HG02943 (cell line): ENCODE measurements around the gene RER1.

Source experiments
- ATAC-seq: cut with Tn5 transposase; IDR thresholded peaks from one replicate; pipeline ENCODE4 v1.9.1; 2021; ENCODE audit warnings: mild to moderate bottlenecking, low read depth, moderate library complexity; ENCODE audit not compliant: unreplicated experiment

RER1 gene

DNA sequence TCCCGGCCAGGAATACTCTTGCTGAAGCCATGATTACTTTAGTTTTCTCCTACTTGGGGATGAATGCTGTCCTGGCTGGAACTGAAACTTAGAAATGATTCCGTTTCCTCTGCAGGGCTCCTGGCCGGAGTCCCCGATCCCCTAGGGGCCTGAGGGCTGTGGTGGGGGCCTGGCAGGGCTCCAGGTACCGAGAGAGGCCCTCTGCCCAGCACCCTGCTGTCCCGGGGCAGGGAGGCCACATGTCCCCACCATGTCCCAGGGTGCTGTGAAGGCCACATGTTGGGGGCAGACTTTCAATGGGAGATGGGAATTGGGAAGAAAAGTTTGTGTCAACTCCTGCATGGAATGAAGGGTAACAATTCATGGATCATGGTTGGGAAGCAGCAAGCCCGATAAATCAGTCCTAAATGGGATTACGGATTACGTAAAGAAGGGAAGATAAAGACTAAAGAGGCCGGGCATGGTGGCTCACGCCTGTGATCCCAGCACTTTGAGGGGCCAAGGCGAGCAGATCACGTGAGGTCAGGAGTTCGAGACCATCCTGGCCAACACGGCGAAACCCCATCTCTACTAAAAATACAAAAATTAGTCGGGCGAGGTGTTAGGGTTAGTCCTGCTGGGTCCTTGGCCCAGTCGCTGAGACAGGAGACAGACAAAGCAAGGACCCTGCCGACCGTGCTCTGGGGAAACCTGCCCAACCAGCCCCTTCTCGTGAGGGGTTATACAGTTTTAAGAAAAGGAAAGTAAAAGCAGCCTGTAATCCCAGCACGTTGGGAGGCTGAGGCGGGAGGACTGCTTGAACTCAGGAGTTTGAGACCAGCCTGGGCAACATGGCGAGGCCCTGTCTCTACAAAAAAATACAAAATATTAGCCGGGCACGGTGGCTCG is 37.8 kb upstream of the RER1 start:
- no peak for ATAC-seq

DNA sequence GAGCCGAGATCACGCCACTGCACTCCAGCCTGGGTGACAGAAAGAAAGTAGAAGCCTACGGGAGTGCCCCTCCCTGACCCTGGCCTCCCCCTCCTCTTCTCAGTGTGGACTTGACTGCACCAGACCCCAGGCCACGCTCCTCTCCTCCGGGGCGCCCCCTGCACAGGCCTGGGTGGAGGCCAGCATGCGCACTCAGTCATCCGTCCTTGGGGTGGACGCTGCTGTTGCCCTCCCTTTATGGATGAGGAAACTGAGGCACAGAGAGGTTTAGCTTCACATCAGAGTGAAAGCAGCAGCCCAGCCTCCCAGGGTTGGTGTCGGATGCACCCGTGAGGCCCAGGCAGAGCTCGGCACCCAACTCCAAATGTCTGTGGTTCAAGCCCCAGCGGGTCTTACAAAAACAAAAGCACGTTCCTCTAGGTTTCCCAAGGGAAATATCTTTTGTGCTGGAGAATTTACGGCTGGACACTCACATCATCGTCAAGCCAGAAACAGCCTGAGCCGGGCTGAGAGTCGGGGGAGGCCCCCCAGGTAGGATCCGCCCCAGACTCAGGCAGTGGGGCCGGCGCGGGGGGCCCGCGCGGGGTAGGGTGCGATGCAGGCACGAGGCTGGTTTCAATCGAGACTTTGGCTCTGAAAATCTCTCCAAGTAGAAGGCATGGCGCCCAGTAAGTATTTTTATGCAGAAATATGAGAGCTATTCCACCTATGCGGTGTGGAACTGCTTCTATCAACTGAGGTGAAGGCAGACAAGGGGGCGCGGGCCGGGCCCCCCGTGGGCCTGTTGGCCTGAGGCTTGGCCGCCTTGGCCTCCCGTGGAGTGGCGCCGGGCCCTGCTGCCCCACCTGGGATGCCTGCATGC is 36.9 kb upstream of the RER1 start:
- no peak for ATAC-seq

DNA sequence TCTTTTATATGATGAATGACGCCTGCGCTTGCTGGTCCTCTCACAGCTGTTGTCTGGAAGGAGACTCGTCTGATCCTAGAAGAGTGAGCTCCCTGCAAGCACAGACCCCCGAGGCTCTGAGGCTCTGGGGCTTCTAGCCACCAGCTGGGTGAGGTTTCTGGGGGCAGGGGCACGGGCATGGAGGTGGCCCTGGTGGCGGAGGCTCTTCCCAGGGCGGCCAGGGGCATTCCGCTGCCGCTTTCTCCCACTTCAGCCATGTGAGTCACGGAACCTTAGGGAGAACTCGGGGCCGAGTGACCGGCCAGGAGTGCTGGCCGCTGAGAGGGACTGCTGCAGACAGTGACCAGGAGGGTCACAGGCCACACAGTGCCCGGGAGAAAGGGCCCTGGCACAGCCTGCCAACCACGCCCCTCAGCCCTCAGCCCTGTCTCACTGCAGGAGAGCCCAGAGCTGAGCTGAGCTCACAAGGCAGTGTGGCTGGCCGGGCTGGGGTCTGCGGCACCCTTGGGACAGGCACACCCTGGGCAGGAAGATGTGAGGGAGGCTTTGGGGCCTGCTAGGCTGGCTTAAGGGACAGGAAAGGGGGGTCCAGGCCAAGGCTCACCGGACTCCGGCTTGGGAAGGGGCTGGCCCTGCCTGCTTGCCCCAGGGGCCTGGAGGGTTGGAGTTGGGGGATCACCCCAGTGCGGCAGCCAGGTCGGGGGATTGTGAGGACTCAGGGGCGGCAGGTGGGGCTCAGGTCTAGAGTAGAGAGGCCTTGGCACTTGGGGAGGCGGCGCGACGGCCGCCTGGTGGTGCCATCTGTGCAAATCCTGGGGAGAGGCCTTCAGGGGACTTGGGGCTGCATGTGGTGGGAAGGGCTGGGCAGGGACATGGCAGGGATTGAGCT is 36.0 kb upstream of the RER1 start:
- ATAC-seq: no peak

DNA sequence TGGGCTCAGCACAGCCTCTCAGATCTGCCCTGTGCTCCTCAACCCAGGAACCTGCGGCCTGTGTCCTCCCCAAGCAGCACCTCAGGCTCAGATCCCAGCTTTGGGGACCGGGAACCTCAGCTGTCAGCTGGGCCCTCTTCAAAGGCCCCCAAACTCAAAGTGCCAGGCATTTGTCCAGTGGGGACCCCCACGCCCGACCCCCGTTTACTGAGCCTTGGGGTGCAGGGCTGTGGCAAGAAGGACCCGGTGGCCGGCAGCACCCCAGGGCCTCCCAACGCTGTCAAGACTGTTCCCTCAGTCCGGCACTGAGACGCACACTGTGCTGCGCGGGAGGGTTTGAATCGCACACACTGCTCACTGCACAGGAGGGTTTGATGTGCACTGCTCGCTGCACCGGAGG is 35.2 kb upstream of the RER1 start:
- ATAC-seq: no peak

DNA sequence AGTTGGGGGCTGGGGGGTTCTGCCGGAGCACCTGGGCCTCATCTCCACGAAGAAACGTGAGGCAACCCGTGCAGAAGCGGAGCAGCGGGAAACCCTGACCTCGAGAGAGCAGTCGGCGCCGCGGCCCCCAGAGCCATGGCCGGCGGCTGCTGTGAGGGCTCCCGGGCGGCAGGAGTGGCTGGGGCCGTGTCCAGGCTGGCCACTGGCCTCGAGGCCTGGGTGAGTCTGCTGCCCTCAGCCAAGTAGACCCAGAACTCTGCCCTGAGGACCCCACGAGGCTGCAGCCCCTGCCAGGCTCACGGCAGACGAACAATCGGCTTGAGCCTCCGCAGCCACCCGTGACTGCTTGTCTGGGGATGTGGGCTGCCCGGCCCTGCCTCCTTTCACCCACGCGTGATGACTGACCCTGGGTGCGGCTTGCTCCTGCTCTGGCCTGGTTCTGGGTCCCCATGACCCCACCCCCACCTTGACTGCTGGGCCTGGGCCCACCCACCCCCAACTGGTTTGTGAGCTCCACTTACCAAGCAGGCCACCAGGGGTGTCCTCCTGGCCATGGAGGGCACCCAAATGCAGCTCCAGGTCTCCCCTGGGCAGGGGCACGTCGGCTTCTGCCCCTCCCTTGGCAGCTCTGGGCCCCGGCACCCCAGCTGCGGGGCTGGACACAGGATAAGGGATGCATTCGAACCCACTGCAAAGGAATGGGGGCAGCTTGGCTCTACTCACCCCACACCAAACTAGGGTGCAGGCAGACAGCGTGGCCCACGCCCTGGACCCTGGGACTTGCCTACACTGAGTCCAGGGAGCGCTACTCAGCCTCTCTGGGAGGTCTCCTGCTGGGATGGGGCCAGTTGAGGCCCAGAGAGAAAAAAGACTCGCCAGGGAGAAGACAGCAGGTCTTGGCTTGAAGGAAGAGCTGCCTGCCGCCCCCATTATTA is 34.5 kb upstream of the RER1 start:
- ATAC-seq: no peak

DNA sequence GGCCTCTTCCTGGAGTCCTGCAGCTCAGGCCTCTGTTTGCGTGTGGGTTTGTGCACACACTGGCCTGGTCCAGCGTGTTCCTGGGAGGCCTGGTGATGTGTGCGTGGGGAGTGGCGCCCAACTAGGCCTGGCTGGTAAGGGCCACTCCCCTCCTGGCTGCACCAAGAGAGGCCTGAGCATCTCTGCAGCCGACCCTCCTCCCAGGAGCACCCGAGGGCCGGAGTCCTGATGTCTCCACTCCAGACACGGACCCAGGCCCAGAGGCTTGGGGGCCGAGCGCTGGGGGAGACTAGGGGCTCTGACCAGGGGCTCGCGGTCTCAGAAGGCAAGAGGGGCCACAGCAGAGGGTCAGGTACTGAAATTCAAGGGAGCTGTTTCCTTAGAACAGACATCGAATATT is 33.6 kb upstream of the RER1 start:
- no peak for ATAC-seq

DNA sequence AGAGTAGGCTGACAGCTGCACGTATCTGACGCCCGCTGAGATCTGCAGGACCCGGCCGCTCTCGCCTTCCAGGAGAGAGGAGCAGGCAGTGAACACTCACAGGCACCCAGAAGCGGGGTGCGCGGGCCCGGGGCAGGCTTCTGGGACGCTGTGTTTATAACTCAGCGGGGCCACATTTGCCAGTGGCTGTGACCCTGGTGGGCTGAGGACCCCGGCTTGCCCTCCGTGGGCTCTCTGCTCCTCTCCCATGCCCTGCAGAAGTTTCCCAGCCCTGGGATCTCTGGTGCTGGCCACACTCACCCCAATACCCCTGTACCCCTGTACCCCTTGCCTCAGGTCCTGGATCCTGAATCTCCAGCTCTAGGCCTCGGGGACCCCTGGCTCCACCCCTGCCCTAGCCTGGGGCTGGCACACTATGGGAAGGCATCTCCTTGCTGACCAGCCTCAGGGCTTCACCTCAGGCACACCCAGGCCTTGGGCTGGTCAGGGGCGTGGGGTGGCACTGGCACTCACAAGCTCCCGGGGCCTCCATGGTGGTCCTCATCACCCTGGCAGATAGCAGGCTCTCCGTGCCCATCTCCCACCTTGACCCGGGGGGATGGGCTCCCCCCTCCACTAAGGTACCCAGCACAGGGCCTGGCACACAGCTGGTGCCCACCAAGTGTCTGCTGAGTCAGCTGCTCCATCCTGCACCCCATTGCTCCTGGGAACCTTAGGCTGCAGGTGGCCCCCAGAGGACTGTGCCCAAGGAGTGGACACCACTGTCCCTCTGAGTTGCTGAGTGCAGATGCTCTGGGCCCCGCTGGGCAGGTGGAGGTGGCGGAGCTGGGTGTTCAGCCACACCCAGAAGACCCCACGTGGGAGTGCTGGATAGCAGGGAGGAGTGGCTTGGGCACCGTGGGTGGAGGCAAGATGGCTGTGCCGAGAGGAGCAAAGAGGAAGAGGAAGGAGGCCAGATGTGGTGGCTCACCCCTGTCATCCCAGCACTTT is 32.7 kb upstream of the RER1 start:
- no peak for ATAC-seq

DNA sequence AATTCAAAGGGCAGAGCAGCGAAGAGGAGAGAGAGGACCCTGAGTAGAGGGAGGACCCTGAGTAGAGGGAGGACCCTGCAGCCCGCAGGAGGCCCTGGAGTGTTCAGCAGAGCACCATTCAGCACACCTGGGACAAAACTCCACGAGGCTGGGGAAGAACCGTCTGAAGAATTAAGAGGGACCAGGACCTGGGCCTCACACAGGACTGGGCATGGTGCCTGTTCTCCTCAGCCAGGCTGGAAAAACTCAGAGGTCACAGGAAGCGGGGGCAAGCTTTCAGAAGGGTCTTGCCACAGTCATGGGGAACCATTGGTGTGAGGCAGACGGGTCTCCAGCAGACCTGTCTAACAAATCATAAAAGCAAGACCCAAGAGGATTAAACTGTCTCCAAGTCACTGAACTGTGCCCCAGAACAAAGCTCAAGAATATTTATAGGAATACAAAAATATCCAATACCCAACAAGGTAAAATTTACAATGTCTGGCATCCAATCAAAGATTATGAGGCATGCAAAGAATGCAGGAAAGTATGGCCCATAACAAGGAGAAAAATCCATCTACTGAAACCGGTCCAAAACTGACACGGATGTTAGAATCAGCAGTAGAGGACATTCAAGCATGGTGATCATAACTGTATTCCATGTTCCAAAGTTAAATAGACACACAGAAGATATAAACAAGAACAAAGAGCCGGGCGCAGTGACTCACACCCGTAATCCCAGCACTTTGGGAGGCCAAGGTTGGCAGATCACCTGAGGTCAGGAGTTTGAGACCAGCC is 30.9 kb upstream of the RER1 start:
- no peak for ATAC-seq

DNA sequence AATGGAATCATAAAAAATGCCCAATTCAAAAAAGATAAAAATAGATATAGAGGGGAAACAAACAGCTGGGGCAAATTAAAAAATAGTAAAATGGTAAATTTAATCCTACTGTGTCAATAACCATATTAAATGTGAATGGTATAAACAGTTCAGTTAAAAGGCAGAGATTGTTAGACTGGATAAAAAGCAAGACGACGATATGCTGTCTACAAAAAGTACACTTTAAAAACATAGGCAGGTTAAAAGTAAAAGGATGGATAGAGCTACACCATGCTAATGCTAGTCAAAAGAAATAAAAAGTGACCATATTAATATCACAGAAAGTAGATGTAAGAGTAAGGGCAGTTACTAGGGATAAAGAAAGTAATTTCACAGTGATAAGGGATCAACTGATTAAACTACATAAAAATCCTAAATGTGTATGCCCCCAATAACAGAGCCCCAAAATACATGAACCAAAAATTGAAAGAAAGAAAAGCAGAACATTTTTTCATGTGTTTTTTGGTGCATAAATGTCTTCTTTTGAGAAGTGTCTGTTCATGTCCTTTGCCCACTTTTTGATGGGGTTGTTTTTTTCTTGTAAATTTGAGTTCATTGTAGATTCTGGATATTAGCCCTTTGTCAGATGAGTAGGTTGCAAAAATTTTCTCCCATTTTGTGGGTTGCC is 27.7 kb upstream of the RER1 start:
- no peak for ATAC-seq

DNA sequence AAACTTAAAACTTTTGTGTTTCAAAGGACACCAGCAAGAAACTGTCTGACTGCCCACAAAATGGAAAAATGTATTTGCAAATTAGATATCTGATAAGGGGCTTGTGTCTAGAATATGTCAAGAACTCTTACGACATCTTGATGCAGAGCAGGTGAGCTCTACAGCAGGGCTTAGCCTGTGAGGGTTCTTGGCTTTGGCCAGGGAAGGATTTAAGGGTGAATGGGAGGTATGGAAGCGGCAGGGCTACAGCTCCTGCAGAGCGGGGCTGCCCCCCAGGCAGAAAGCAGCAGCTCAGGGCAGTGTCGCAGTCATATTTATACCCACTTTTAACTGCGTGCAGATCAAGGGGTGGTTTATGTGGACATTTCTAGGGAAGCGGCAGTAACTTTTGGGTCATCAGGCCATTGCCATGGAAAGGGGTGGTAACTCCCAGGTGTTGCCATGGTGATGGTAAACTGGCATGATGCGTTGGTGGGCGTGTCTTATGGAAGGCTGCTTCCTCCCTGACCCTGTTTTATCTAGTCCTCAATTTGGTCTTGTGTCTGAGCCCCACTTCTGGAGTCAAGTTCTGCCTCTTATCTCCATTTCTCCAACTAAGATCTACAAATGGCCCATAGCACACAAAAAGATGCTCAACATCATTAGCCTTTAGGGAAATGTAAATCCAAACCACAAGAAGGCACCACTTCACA is 23.4 kb upstream of the RER1 start:
- ATAC-seq: no peak

DNA sequence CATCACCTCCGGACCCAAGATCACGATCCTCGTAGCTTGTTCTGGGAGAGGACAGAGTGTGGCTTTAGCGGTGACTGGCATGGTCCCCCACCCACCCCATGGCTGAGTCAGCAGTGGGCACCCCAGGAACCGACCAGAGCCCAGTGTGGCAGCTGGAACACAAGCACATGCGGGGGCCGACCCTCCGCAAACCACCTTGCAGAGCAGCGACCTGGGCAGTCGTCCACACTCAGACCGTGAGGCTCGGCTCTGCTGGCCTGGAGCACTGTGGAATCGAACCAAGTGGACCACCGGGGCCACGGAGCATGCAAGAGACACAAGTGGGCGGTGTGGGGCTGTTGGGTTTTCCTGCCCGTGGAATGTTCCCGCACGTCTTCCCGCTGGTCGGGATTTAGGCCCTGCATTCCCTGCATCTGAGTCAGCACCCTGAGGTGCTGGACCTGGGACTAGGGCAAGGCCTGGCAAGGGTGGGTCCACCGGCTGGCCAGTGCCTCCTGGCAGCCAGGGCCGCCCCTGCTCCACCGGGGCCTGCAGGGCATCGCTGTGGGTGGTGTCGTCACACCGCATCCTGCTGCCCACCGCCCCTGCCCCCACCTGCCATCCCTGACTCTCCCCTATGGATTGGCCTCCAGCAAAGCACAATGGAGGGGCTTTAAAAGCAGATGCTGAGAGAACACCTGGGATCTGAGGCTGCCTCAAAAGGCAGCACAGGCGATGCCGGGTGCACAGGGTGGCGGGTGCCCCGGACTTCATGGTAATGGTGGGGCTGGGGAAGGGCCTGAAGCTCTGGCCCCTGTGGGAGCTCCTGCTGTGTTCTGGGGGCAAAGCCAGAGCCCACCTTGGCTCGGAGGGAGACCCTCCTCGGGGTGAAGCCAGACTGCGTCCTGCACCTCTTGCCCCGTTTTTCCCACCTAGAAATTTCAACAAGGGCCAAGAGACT is 18.8 kb upstream of the RER1 start:
- no peak for ATAC-seq

DNA sequence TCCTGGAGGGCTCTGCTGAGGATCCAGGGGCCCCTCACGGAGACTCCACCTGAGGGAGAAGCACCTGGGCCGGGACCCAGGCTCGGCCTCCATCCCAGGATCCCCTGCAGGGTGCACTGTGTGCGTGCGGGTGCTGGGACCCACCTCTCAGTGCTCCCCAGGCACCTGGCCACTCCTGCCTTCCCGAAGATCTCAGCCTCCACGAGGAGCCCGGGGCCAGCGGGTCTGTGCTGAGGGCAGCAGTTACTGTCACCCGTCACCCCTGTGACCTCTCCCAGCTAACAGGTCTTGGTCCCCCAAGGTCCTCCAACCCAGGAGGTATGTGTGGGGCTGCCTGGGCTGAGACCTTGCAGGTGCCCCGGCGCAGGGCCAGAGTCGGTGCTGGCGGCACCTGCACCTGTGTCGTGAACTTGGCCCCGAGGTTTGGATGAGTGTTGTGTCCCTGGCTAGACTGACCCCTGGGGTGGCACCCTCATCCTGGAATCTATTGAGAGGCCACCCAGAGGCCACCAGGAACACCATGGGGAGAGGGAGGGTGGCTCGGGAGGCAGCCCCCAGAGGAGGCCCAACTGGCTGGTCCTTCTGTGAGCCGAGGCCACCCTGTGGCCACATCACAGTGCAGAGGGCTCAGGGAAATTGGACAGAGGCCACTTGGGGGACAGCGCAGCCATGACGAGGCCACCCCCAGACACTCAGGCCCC is 17.9 kb upstream of the RER1 start:
- no peak for ATAC-seq

DNA sequence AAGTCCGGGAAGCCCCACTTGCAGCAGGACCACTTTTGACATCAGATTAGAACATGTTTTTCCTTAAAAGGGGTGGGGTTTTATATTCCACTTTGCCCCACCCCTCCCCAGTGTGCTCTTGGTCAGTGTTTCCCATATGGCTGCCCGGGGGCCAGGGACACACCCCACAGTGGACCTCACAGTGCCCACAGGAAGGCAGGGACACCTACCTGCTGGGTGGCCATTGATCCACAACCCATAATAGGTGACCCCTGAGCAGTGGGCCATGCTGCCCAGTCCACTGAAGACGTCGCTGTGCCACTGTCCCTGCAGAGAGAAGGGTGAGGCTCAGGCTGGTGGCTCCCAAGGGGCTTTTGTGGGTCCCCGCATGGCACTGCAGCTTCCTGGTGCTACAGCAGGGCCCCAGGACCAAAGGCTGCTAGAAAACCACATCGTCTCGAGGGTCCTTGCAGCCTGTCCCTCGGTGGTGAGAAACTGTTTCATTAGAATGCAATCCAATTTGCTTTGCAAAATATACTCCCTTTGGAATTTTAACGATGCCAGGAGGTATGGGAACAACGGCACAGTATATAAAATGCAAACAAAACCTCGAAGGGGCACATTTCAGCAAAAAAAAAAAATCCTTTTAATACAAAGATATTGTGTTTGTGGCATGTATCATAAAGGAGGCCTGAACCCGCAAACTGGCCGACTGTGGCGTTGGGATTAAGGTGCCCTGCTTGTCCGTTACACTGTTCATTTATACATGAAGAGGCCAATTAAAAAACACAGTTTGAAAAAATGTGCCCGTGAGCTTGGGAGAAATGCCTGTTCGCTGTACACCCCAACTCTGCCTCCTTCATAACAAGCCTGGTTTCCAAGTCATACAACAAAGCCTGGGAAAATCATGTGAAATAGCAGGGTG is 17.1 kb upstream of the RER1 start:
- ATAC-seq: no peak
